Neural crest cell (in vitro differentiated cells): ENCODE data around the gene C1QTNF12. TPM values are rescaled to one million over a fixed set of nuclear protein-coding genes. Genes with fewer than 3 reads are reported as not detected.

ENCODE experiments used
- DNase-seq: peaks from one replicate; pipeline ENCODE4 v3.0.0; 2021; ENCODE audit warnings: low read depth, mixed read lengths, low spot score
- H3K27ac Mint-ChIP-seq: one replicate; pipeline ENCODE4 v1.8.0; 2021; ENCODE audit warnings: mild to moderate bottlenecking, mixed read lengths; ENCODE audit not compliant: unreplicated experiment
- H3K27me3 Mint-ChIP-seq: 2 replicates; pipeline ENCODE4 v1.8.0; 2021; ENCODE audit warnings: low read depth, mild to moderate bottlenecking, mixed read lengths
- H3K36me3 Mint-ChIP-seq: 2 replicates; pipeline ENCODE4 v1.8.0; 2021; ENCODE audit warnings: low read depth, mild to moderate bottlenecking, mixed read lengths
- H3K4me1 Mint-ChIP-seq: 2 replicates; pipeline ENCODE4 v1.8.0; 2021; ENCODE audit warnings: mixed read lengths
- H3K4me3 Mint-ChIP-seq: one replicate; pipeline ENCODE4 v1.8.0; 2021; ENCODE audit warnings: mild to moderate bottlenecking, mixed read lengths
- H3K9me3 Mint-ChIP-seq: 2 replicates; pipeline ENCODE4 v1.8.0; 2021; ENCODE audit warnings: mixed read lengths
- CTCF ChIP-seq: fragments of 200-600 bp; sonication (generic); conservative IDR thresholded peaks from 2 replicates; pipeline ENCODE4 v1.5.0; 2021; ENCODE audit warnings: antibody characterized with exemption, mild to moderate bottlenecking
- total RNA-seq: library from RNA; stranded (reverse); gene quantifications from 2 replicates; pipeline ENCODE4 v1.2.1, GENCODE V29; 2021

Gene C1QTNF12
- total RNA-seq, 1 donor from 2014 or later, result 0.79 TPM

GRCh38 chr1:1273512-1274298 lies 27.2 kb upstream of the C1QTNF12 start, which contains the start of gene UBE2J2:
TSS of gene UBE2J2 (minus strand) at chr1:1273854. CDS start at chr1:1267992, 5,862 bp downstream.
- H3K27ac Mint-ChIP-seq, result peak within 1 kb of the TSS; percentile 71
- H3K4me1 Mint-ChIP-seq, result peaks cover 34% of the 10 kb centered on the region
- DNase-seq, result peak; percentile 88
- H3K9me3 Mint-ChIP-seq, result no peaks in the 10 kb centered on the region
- H3K27me3 Mint-ChIP-seq, result no peaks in the 10 kb centered on the region
- H3K4me3 Mint-ChIP-seq, result peak within 1 kb of the TSS; percentile 89
- TF ChIP-seq CTCF, result no peak
- peaks cover 5% of the 10 kb centered on the region for H3K36me3 Mint-ChIP-seq

GRCh38 chr1:1273209-1273511 lies 26.6 kb upstream of the C1QTNF12 start:
- Mint-ChIP-seq H3K4me3 (peak overlapping the region; percentile 89), H3K27me3 (no peaks in the 10 kb centered on the region), H3K36me3 (peaks cover 5% of the 10 kb centered on the region), H3K9me3 (no peaks in the 10 kb centered on the region), H3K4me1 (peaks cover 34% of the 10 kb centered on the region), H3K27ac (peak overlapping the region; percentile 71)
- DNase-seq, result no peak
- TF ChIP-seq CTCF, result no peak

GRCh38 chr1:1272341-1273208 lies 26.1 kb upstream of the C1QTNF12 start:
- no peak for DNase-seq
- Mint-ChIP-seq H3K36me3 (peaks cover 5% of the 10 kb centered on the region), H3K9me3 (no peaks in the 10 kb centered on the region), H3K27ac (peak overlapping the region; percentile 71), H3K4me3 (peak overlapping the region; percentile 89), H3K4me1 (peaks cover 34% of the 10 kb centered on the region), H3K27me3 (no peaks in the 10 kb centered on the region)
- no peak for TF ChIP-seq CTCF

- H3K27me3 Mint-ChIP-seq, result no peaks in the 10 kb centered on the region
- DNase-seq, result no peak
- H3K36me3 Mint-ChIP-seq, result peaks cover 8% of the 10 kb centered on the region
- H3K4me3 Mint-ChIP-seq, result peak overlapping the region; percentile 90
- no peak for TF ChIP-seq CTCF
- H3K4me1 Mint-ChIP-seq, result peaks cover 32% of the 10 kb centered on the region
- H3K9me3 Mint-ChIP-seq, result no peaks in the 10 kb centered on the region
- peak overlapping the region; percentile 39 for H3K27ac Mint-ChIP-seq
These were observed 24.3 kb upstream of the C1QTNF12 start for GRCh38 chr1:1270813-1271212.

- Mint-ChIP-seq H3K4me1 (peaks cover 24% of the 10 kb centered on the region), H3K36me3 (peaks cover 10% of the 10 kb centered on the region), H3K9me3 (no peaks in the 10 kb centered on the region), H3K4me3 (peak overlapping the region; percentile 27), H3K27ac (no peak overlapping the region), H3K27me3 (no peaks in the 10 kb centered on the region)
- TF ChIP-seq CTCF, result no peak
- no peak for DNase-seq
These were observed 21.8 kb upstream of the C1QTNF12 start for GRCh38 chr1:1268284-1268682.
